Keratinocyte (primary cell): Measurements from ENCODE around the gene P2RY11. TPM values are rescaled to one million over a fixed set of nuclear protein-coding genes. Genes with fewer than 3 reads are reported as not detected.

Source experiments
- DNase-seq: peaks from one replicate; pipeline ENCODE4 v3.0.0-alpha.2; 2011; ENCODE audit warnings: low read depth, missing footprints, low spot score
- FAIRE-seq: peaks from 2 replicates; lab custom pipeline; 2011; peaks lifted over from hg19 to GRCh38; lab: Jason Lieb, UNC
- H2AFZ ChIP-seq: 2 replicates; pipeline ENCODE4 v1.6.0; 2012; ENCODE audit warnings: low read length, control low read depth, inconsistent platforms; ENCODE audit not compliant: control insufficient read depth
- H3K27ac ChIP-seq: 2 replicates; pipeline ENCODE4 v1.5.1; 2011; ENCODE audit warnings: low read length; ENCODE audit not compliant: control insufficient read depth, insufficient read depth
- H3K27me3 ChIP-seq: 3 replicates; pipeline ENCODE4 v1.6.0; 2011; ENCODE audit warnings: low read length; ENCODE audit not compliant: control insufficient read depth, insufficient read depth; ENCODE audit errors: extremely low read depth
- H3K36me3 ChIP-seq, 2 experiments: 2 replicates in 1 of 2; 3 replicates in 1 of 2; pipeline ENCODE4 v1.5.1; 2011; ENCODE audit warnings: low read length in 2 of 2, mild to moderate bottlenecking in 1 of 2; ENCODE audit not compliant: control insufficient read depth in 2 of 2, insufficient read depth in 2 of 2; ENCODE audit errors: extremely low read depth in 1 of 2
- H3K4me1 ChIP-seq: 3 replicates; pipeline ENCODE4 v1.5.1; 2011; ENCODE audit warnings: low read length; ENCODE audit not compliant: control insufficient read depth, insufficient read depth; ENCODE audit errors: extremely low read depth
- H3K4me2 ChIP-seq: 3 replicates; pipeline ENCODE4 v1.6.0; 2011; ENCODE audit warnings: low read depth, low read length; ENCODE audit not compliant: control insufficient read depth, insufficient read depth; ENCODE audit errors: extremely low read depth
- H3K4me3 ChIP-seq, 3 experiments: fragments of 200-600 bp in 1 of 3; sonication (generic) in 1 of 3; 2 replicates in 2 of 3; 3 replicates in 1 of 3; pipeline ENCODE4 v1.5.1; 2011 to 2016; ENCODE audit warnings: low read length in 3 of 3, mild to moderate bottlenecking in 3 of 3, control low read depth in 2 of 3, inconsistent platforms in 1 of 3, low read depth in 1 of 3, mixed read lengths in 1 of 3, mixed run types in 1 of 3, moderate library complexity in 1 of 3; ENCODE audit not compliant: control insufficient read depth in 2 of 3, insufficient read depth in 2 of 3; ENCODE audit errors: extremely low read depth in 1 of 3
- H3K79me2 ChIP-seq: 2 replicates; pipeline ENCODE4 v1.6.0; 2012; ENCODE audit warnings: low read length; ENCODE audit not compliant: control insufficient read depth, insufficient read depth
- H3K9ac ChIP-seq: 3 replicates; pipeline ENCODE4 v1.6.0; 2011; ENCODE audit warnings: low read length; ENCODE audit not compliant: control insufficient read depth, insufficient read depth; ENCODE audit errors: extremely low read depth
- H3K9me1 ChIP-seq: 3 replicates; pipeline ENCODE4 v1.6.0; 2011; ENCODE audit warnings: low read length; ENCODE audit not compliant: control insufficient read depth, insufficient read depth; ENCODE audit errors: extremely low read depth
- H3K9me3 ChIP-seq: 2 replicates; pipeline ENCODE4 v1.5.1; 2012; ENCODE audit warnings: low read depth, low read length; ENCODE audit not compliant: control insufficient read depth
- H4K20me1 ChIP-seq: 3 replicates; pipeline ENCODE4 v1.6.0; 2011; ENCODE audit warnings: low read length; ENCODE audit not compliant: control insufficient read depth, insufficient read depth; ENCODE audit errors: extremely low read depth
- CTCF ChIP-seq, 3 experiments: IDR thresholded peaks in 1 of 3; conservative IDR thresholded peaks in 1 of 3; optimal IDR thresholded peaks in 1 of 3; 2 replicates in 2 of 3; 3 replicates in 1 of 3; pipeline versions ENCODE3 to v1.5.1; 2011; ENCODE audit warnings: low read length in 3 of 3, mild to moderate bottlenecking in 3 of 3, moderate library complexity in 2 of 3, control low read depth in 1 of 3, inconsistent platforms in 1 of 3; ENCODE audit not compliant: insufficient read depth in 2 of 3; ENCODE audit errors: extremely low read depth in 1 of 3
- EZH2 ChIP-seq: IDR thresholded peaks from one replicate; pipeline ENCODE4 v1.6.1; 2012; ENCODE audit warnings: inconsistent platforms, mild to moderate bottlenecking, low read length, moderate library complexity
- dilution Hi-C: fragments of 300-500 bp; cut with MboI; formaldehyde crosslinking; loops from one replicate; pipeline ENCODE4 v1.7.0; 2020; ENCODE audit warnings: low sequenced_read_pairs; ENCODE audit not compliant: extremely low pct_ligation_motif_present
- polyA plus RNA-seq, 5 experiments: library from polyadenylated mRNA; depleted of rRNA in 3 of 5; stranded (reverse) in 3 of 5; stranded (forward) in 1 of 5; unstranded in 1 of 5; fragments of >200 nt; gene quantifications; 1 replicate in 1 of 5; 2 replicates in 3 of 5; 3 replicates in 1 of 5; pipeline versions ENCODE4 v1.2.1 to v1.2.3, GENCODE V29; 2011 to 2012; ENCODE audit warnings: missing spikeins in 2 of 5, low read depth in 1 of 5, low replicate concordance in 1 of 5

The P2RY11 gene
- polyA plus RNA-seq, 1 donor (not counting 4 experiments of a cell fraction or from before 2014, with no cell fraction given), result 3.2 TPM

GRCh38 chr19:10134040-10134439 lies 22.5 kb downstream of the P2RY11 start:
- DNase-seq (no peak), FAIRE-seq (no peak)
- Histone ChIP-seq H3K79me2 (no peaks in the 10 kb centered on the region), H3K9me1 (no peaks in the 10 kb centered on the region), H3K4me1 (no peaks in the 10 kb centered on the region), H3K9ac (no peak overlapping the region), H4K20me1 (no peaks in the 10 kb centered on the region), H3K4me3 (no peak overlapping the region), H3K36me3 (peaks cover 26 to 27% of the 10 kb centered on the region in 2 experiments), H3K9me3 (no peaks in the 10 kb centered on the region), H3K4me2 (no peak overlapping the region), H3K27me3 (no peaks in the 10 kb centered on the region), H3K27ac (no peak overlapping the region), H2AFZ (no peak overlapping the region)
- TF ChIP-seq CTCF (optimal IDR thresholded peaks at IDR 0.05 in 1 of 3, IDR thresholded peaks at IDR 0.05 in 1 of 3, conservative IDR thresholded peaks at IDR 0.05 in 1 of 3; ENCODE audit: extremely low read depth in 1 of 3, insufficient read depth in 2 of 3, low read length in 3 of 3), result no peak
- no peak for TF ChIP-seq EZH2
- dilution Hi-C loops, result no loop called here

- DNase-seq (no peak), FAIRE-seq (no peak)
- Histone ChIP-seq H3K36me3 (peaks cover 34 to 41% of the 10 kb centered on the region in 2 experiments), H4K20me1 (no peaks in the 10 kb centered on the region), H2AFZ (no peak overlapping the region), H3K27me3 (no peaks in the 10 kb centered on the region), H3K9me3 (no peaks in the 10 kb centered on the region), H3K4me1 (no peaks in the 10 kb centered on the region), H3K9ac (no peak overlapping the region), H3K4me3 (no peak overlapping the region), H3K79me2 (no peaks in the 10 kb centered on the region), H3K9me1 (no peaks in the 10 kb centered on the region), H3K27ac (no peak overlapping the region), H3K4me2 (no peak overlapping the region)
- TF ChIP-seq EZH2, result no peak
- peak in 2 of 3 experiments; percentile 3 to 6 for TF ChIP-seq CTCF (optimal IDR thresholded peaks at IDR 0.05 in 1 of 3, IDR thresholded peaks at IDR 0.05 in 1 of 3, conservative IDR thresholded peaks at IDR 0.05 in 1 of 3; ENCODE audit: extremely low read depth in 1 of 3, insufficient read depth in 2 of 3, low read length in 3 of 3)
- dilution Hi-C loops, result no loop called here
Measured at GRCh38 chr19:10135551-10136334, 24.2 kb downstream of the P2RY11 start.
